ENCODE measurements around the gene TPX2. TPM values are rescaled to one million over a fixed set of nuclear protein-coding genes. Genes with fewer than 3 reads are reported as not detected.
"Not testable (repeated sequence)": the region's sequence is repeated elsewhere in the genome, so short reads cannot be mapped to it uniquely, and the experiment has no call there.

The TPX2 gene
- polyA plus RNA-seq, 3 donors, result 0.33 to 0.90 (median 0.56) TPM

DNA sequence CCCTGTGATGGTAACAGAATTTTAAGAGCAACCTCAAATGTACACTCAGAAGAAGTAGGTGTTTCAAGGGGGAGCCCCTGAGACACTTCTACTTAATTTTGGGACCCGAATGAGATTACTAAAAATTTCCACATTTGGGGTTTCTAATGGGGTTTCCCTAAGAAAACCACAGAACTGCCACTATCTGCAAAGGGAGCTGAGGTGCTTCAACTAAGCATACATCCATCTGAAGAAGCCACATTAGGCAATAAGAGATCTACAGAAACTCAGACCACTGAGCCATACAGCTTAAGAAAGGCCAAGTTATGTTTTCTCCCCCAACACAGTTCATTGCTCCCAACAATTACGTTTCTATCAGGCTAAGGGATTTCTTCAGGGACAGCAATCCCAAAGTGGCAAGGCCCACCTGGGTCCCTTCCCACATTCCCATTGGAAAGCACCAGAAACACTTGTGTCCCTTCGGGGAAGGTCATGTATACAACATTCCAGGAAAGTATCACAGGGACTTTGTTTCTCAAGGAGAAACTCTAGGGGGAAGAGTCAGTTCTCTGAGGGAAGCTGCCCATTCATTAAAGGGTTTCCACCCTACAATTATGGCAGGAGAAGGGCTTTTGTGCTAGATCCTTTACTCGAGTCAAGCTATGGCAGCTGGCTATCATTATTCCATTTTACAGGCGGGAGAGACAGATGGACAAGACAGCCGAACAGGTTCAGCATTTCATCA is 21.4 kb upstream of the TPX2 start:
- WGBS, 3 donors, result 60 to 72% (median 70%) methylated on average over 6 of the region's 6 CpGs
- H3K27ac ChIP-seq (ENCODE audit: low read depth, low read length), result no peak overlapping the region

DNA sequence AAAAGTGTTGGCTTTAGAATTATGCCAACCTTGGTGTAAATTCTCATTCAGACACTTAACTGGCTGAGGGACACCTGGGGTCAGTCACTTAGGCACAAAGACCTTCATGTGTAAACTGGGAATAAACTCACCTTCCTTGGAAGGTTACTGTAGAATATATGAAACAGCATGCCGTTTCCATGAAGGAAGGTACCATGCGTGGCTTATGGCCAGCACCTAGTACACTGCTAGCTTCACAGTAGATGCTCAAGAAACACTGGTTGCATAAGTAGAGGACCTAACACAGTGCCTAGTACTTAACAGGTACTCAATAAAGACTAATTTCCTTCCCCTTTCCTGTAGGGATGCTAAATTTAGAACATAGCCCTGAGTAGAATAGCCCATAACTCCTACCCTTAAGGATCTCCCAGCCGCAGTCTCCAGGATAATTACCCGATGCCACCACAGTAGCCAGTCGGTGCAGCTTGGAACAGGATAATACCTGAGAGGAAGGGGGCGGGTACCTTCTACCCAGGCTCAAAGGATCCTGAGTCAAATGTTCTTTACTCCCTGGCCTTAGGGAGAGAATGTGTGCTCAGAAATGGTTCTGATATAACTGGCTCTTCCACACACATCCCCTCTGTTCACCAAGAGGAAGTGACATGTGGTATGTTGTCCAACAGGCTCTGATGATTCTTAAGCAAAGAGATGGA is 20.0 kb upstream of the TPX2 start:
- H3K27ac ChIP-seq (ENCODE audit: low read depth, low read length), result no peak overlapping the region
- WGBS, 3 donors, result 41 to 60% (median 41%) methylated on average over 6 of the region's 6 CpGs

DNA sequence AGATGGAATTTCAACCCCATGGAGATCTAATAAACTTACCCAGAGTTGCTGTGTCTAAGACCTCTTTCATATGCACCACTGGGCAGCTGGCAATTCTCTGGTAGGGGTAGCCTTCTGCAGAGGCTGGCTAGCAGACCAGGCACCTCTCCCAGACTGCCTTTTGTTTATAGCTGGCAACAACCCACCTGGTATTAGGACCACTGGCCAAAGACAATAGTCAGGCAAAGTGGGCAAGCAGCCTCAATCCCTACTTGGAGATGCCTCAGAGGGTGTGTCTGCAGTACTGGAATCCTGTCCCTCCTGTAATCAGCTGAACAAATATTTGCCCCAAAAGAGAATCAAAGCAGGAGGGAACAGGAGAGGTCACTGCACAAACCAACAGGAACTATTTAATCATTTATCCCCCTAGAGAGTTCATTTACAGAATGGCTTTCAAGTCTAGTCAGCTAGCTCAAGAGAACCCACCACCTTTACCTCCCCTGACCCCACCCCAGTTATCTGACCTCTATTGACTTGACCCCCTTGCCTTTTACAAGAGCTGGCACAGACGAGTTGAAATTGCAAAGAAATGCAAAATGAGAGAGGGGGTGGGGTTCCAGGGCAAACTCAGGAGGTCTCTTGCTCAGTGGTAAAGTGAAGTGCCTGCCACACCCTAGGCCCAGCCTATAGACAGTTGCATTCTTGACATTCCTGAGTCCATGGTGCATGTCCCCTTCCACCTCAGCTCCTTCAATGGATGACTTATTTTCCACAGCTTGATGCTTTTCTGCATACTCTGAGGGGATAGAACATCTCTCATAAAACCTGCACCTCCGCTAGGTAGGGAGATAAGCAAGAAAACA is 19.2 kb upstream of the TPX2 start:
- WGBS, 3 donors, result 30 to 55% (median 41%) methylated on average over 2 of the region's 2 CpGs
- H3K27ac ChIP-seq (ENCODE audit: low read depth, low read length), result peak overlapping the region; percentile 80

DNA sequence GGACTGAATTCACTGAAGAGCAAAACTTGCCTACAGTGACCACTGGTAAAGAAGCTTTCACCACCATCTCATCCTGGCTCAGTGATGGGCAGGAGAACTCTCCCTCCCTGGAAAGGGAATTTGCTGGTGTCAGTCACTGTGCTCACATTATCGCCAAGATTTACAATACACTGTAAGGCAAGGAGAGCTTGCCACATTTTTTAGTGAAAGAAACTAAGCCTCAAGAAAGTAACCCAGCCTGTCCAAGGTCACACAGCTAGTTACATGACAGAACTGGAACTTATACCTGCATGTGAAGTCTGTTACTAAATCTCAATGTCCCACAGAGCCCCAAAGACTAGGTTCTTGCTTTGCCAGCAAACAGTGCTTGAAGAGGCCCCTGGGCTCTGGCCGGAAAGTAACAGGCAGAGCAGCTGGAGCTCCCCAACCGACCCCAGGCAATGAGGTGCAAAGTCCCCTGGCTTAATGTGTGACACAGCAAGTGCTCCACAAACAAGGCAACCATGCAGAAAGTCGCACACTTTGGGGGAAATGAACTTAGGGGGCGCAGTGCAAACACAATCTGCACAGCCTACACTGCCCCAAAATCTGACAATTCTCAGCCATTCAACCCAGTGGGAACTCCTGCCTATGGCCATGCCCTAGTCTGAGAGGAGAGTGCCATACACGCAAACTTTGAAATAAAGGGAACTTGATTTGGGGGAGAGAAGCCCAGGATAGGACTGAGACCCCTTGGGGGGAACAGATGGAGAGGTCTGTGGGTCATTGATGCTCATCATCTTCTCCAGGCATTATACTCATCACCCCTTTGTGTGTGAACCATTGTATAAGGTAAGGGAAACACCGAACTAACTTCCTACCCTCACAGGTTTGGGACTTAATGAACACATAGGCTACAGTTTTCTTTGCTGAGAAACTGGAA is 18.3 kb upstream of the TPX2 start:
- WGBS, 3 donors, result 22 to 28% (median 27%) methylated on average over 7 of the region's 7 CpGs
- no peak overlapping the region for H3K27ac ChIP-seq (ENCODE audit: low read depth, low read length)

DNA sequence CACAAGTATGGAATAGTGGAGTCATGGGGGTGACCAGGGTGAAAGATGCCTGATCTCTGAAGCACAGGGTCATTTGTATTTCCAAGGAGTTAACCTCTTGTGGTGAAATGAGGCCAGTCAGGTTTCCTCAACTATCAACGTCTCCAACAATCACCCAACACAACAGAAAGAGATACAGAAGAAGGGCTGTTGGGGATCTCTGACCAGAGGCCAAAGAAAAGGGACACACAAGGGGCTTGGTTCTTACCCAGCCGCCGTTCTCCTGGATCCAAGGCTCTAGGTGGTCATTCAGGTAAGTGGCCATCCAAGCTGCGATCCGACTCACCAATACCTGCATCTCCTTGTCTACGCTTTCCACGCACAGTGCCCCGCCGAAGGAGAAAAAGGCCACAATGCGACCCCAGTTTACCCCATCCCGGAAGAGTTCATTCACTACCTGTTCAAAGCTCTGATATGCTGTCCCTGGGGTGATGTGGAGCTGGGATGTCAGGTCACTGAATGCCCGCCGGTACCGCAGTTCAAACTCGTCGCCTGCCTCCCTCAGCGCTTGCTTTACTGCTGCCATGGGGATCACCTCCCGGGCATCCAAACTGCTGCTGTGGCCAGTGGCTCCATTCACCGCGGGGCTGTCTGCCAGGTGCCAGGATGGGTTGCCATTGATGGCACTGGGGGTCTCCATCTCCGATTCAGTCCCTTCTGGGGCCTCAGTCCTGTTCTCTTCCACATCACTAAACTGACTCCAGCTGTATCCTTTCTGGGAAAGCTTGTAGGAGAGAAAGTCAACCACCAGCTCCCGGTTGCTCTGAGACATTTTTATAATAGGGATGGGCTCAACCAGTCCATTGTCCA is 17.5 kb upstream of the TPX2 start:
- WGBS, 3 donors, result 46 to 56% (median 49%) methylated on average over 22 of the region's 22 CpGs
- no peak overlapping the region for H3K27ac ChIP-seq (ENCODE audit: low read depth, low read length)

DNA sequence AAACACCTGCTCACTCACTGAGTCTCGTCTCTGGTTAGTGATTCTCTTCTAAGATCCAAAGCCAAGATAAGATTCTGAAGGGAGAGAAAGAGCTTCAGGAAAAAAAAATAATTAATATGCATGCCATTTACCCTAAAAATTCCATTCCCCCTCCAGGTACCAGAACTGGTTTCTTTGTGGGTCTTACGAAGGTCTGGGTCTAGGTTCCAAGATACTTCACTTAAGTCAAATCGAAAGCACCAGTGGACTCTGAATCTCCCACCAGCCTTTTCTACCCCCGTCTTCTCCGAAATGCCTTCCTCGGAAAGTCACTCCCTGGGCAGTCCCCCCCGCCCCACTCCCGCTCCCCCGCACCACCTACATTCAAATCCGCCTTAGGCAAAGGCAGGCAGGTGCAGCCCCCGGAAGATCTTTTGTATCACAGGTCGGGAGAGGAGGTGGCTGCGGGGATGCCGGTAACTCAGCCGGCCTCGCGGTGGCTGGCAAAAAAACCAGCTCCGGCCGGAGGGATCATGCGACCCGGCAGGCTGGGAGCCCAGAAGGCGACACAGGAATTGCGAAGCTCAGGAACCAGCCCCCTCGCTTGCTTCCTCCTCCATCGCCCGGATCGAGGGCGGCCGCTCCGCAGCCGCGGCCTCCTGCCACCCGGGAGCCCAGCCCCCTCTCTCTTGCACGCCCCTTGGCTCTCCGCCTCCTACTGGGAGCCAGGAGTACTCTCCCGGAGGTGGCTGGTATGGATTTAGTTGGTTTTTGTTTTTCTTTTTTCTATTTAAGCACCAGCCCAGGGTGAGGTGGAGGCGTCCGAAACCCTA is 16.6 kb upstream of the TPX2 start, which contains the start of gene BCL2L1:
BCL2L1 (minus strand) TSS at position 612 of the 812 bp plus-strand sequence. CDS start 650 bp downstream, outside the sequence.
- peak within 1 kb of the TSS; percentile 96 for H3K27ac ChIP-seq (ENCODE audit: low read depth, low read length)
- 0 to 1% (median 0%) methylated on average over 37 to 38 of the region's 38 CpGs for WGBS, 3 donors

DNA sequence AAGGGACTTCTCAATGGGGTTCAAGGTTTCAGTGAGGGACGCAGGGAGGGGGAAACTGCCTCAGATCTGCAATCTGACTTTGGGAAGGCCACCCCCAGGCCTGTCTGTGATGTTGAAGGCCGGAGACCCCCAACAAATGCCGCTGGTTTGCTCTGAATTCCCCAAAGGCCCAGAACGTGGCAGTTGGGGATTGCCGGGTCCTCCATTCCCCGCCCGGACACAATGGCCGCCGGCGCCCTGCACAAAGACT is 16.1 kb upstream of the TPX2 start:
- peak overlapping the region; percentile 96 for H3K27ac ChIP-seq (ENCODE audit: low read depth, low read length)
- WGBS, 3 donors, result 1 to 2% (median 1%) methylated on average over 10 of the region's 10 CpGs

DNA sequence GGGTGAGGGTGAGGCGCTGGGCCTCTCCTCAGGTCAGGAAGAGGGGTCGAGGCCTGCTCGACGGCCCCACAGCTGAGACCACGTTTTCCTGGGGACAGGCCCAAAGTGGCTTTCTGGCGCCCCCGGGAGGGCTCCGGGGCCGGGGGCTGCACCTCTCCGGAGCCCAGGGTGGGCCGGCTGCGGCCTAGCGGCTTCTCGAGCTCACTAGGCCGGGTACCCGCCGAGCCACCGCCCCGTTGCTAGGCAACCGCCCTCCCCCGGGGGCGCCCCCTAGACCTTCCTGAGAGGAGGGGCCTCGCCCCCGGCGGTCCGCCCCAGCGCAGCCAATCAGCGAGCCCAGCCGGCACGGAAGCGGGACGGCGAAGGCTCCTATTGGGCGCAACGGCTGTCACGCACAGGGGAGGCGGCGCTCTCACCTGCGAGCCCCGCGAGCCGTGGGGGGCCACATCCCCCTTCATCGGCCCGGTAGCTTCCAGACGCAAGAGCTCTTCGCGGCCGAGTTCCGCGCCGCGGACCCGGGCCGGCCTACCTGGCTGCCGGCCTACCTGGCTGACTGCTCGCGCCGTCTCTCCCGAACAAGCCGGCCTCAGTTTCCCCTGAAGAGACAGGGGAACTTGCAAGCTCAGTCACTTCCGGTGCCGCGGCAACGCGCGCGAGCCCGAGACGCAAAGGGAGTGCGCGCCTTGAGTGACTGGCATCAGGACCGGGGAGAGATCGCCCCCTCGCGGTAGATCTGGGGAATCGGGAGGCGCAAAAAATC is 15.6 kb upstream of the TPX2 start:
- H3K27ac ChIP-seq (ENCODE audit: low read depth, low read length), result peak overlapping the region; percentile 96
- WGBS, 3 donors, result 0 to 1% (median 0%) methylated on average over 61 to 77 of the region's 77 CpGs

DNA sequence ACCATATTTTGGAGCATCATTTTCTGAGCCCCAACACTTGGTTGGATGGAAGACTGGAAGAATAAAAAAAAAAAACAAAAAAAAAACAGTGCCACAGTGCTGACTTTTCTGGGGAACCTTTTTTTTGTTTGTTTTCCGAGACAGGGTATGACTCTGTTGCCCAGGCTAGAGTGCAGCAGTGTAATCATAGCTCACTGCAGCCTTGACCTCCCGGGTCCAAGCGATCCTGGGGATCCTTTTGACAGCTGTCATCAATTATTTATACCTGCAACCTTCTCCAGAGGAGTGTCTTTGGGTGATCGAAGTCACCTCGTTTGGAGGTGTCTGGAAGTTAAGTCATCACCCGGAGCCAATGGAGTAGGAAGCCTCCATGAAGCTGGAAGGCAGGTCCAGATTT is 7.8 kb upstream of the TPX2 start:
- H3K27ac ChIP-seq (ENCODE audit: low read depth, low read length), result no peak overlapping the region
- WGBS, 3 donors, result 76 to 88% (median 83%) methylated on average over 6 of the region's 6 CpGs

DNA sequence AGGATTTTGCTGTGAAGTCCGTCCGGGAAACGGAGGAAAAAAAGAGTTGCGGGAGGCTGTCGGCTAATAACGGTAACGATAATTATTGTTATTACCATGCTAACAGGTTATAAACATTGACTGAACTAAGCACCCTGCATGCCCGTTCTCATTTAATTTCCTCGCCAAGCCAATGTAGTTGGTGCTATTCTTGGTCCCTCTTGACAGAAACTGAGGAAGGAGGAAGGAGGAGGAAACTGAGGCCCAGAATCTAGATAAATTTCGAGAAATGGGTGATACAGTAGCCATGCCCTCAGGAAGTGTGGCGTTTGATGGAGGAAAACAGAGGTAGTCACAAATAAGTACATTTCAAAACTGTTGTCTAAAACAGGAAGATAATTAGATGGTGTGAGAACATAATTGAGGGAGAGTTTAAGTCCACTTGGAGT is 474 bp downstream of the TPX2 start:
- H3K27ac ChIP-seq (ENCODE audit: low read depth, low read length), result no peak overlapping the region
- 1% methylated on average over 11 of the region's 11 CpGs for WGBS, 3 donors

DNA sequence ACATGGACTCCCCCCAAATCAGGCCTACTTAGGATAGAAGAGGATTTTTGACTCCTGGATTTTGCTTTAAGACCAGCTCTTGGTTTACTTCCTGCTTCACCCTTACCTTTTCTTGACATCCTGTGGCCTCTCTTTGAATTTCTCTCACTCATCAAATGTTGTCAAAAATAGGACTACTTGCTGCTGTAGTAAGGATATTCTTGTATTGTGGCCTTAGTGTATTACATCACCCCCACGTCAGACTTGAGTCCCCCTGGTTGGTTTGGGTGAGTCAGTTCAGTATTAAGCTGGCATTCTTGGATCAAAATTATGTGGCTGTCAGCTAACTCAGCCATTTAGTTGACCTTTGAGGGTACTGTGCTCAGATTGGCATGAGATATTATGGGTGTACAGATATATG is 1.1 kb downstream of the TPX2 start:
- 5 to 10% (median 6%) methylated on average over 1 of the region's 1 CpG for WGBS, 3 donors
- no peak overlapping the region for H3K27ac ChIP-seq (ENCODE audit: low read depth, low read length)

DNA sequence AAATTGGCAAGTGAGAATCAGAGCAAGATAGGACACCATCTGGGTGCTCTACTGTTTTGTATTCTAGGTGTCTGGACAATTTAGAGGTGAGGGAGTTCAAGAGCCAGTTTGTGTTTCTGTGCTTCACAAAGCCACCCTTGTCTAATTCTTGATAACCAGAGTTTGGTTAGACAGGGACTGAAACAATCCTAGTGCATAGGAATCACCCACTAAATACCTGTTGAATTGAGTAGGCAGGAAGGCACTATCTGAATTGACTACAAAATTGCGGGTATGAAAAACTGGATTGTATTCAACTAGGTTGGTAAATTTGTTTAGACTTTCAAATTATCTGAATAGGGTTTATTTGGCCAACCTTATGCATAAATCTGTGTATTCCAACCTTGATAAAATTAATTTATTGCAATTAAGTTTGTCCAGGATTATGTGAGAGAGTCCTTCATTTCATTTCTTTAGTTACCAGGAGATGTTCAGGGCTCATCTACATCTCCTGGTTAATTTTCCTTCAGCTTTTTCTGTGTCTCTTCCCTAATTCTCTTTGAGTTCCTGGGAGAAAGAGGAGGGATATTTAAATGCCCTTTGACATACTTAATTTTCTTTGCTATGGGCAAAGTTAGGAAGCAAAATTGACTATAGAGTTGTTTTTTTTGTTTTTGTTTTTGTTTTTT is 1.7 kb downstream of the TPX2 start:
- 48 to 82% (median 71%) methylated on average over 1 of the region's 1 CpG for WGBS, 3 donors
- no peak overlapping the region for H3K27ac ChIP-seq (ENCODE audit: low read depth, low read length)

DNA sequence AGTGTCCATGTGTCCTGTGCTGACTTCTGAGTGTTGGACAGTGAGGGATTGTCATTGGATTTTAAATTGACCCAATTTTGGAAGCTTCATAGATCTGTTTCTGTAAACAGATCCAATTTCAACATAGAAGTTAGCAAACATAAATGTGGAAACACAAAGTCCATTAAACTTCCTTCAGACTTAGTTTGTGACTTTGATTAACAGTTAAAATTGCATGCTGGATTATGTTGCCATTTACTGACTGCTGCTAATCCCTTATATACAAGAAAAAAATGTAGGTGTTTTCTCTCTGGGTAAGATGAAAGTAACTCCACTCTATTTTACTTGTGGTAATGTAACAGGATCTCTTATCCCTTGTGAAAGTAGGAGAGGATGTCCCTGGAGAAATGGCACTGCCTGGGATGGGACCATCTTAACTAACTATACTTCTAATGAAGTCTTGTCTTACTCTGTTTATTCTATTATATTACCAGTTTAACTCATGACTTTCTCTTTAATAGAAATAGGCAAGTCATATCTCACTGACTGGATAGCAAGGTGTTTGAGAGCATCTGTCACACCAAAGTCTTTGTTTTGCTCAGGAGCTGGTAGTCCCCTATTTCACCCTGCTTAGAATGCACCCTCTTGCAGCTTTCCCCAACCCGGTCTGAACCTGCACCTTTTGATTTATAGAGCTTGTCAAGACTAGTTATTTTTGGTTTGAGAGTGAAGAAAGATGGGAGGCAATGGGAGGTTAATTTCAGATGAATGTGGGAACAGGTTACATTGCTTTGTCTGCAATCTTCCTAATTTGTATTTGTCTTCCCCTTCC is 7.2 kb downstream of the TPX2 start:
- no peak overlapping the region for H3K27ac ChIP-seq (ENCODE audit: low read depth, low read length)
- 13 to 18% (median 17%) methylated on average over 1 of the region's 1 CpG for WGBS, 3 donors

DNA sequence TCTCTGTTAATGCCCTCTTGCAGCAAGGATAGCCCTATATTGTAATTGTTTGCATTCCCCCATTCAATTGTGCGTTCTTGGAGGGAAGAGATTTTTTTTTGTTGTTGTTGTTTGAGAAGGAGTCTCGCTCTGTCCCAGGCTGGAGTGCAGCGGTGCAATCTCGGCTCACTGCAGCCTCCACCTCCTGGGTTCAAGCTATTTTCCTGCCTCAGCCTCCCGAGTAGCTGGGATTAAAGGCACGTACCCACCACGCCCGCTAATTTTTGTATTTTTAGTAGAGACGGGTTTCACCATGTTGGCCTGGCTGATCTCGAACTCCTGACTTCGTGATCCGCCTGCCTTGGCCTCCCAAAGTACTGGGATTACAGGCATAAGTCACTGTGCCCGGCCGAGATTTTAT is 7.9 kb downstream of the TPX2 start:
- H3K27ac ChIP-seq (ENCODE audit: low read depth, low read length), result not testable (repeated sequence)
- 89 to 95% (median 95%) methylated on average over 14 of the region's 14 CpGs for WGBS, 3 donors

DNA sequence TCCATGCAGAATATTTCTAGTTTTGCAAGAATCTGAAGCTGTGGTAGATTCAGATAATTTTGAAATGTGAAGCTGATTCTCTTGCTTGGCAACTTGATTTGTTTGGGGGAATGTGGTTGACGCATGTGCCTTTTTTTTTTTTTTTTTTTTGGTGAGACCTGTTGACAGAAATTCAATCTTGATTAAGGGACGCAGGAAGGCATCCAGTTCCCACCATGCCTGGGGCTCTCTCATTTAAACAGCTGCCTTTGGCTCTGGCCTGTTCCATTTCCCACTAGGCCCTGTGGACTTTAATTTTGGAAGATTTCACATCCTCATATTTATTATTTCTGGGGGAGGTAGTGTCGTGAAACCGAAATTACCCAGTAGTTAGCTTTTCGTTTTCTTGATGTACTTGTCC is 8.6 kb downstream of the TPX2 start:
- 55 to 64% (median 59%) methylated on average over 5 of the region's 5 CpGs for WGBS, 3 donors
- H3K27ac ChIP-seq (ENCODE audit: low read depth, low read length), result no peak overlapping the region
